Epithelial cell of proximal tubule (primary cell): ENCODE results near the gene CABLES2. TPM values are rescaled to one million over a fixed set of nuclear protein-coding genes. Genes with fewer than 3 reads are reported as not detected.
A peak's percentile ranks its signal among the peaks of the same experiment; 100 is the strongest.

Source experiments
- DNase-seq: peaks from one replicate; pipeline ENCODE4 v3.0.0-alpha.2; 2011; ENCODE audit warnings: low read depth
- H3K4me3 ChIP-seq: 2 replicates; pipeline ENCODE4 v1.5.1; 2011; ENCODE audit warnings: low read depth, mild to moderate bottlenecking, low read length
- CTCF ChIP-seq: conservative IDR thresholded peaks from 2 replicates; pipeline ENCODE4 v1.5.1; 2012; ENCODE audit warnings: low read depth, mild to moderate bottlenecking, low read length
- total RNA-seq: library from RNA; depleted of rRNA; stranded (reverse); fragments of >200 nt; gene quantifications from 2 replicates; pipeline ENCODE4 v1.2.3, GENCODE V29; 2015

The CABLES2 gene
- total RNA-seq, 1 donor from 2014 or later: 5.8 TPM

GRCh38 chr20:62366370-62367135 lies 40.5 kb downstream of the CABLES2 start:
- no peak for DNase-seq
- TF ChIP-seq CTCF: no peak
- peak overlapping the region; percentile 95 for H3K4me3 ChIP-seq

GRCh38 chr20:62365814-62366369 lies 41.2 kb downstream of the CABLES2 start:
- peak overlapping the region; percentile 95 for H3K4me3 ChIP-seq
- no peak for DNase-seq
- TF ChIP-seq CTCF: no peak

GRCh38 chr20:62364911-62365736 lies 42.0 kb downstream of the CABLES2 start:
- TF ChIP-seq CTCF: no peak
- DNase-seq: no peak
- H3K4me3 ChIP-seq: peak overlapping the region; percentile 95

GRCh38 chr20:62363920-62364851 lies 42.9 kb downstream of the CABLES2 start:
- peak overlapping the region; percentile 95 for H3K4me3 ChIP-seq
- no peak for DNase-seq
- TF ChIP-seq CTCF: no peak

- peak; percentile 15 for TF ChIP-seq CTCF
- DNase-seq: no peak
- no peak overlapping the region for H3K4me3 ChIP-seq
Observed at GRCh38 chr20:62362991-62363919, 43.8 kb downstream of the CABLES2 start.
